Aorta (tissue), 5 donors: ENCODE measurements around the gene TTN. TPM values are rescaled to one million over a fixed set of nuclear protein-coding genes. Genes with fewer than 3 reads are reported as not detected.

Experiments
- ATAC-seq: fragments of 200-7000 bp; cut with Tn5 transposase; one replicate; pipeline ENCODE4 v1.9.1; 2022; ENCODE audit warnings: moderate library complexity; ENCODE audit not compliant: low FRiP score
- DNase-seq, 2 donors: peaks; one replicate each; pipeline ENCODE4 v3.0.0-alpha.2; 2020
- H3K27ac ChIP-seq, 2 donors: one replicate each; pipeline ENCODE4 v1.5.1; 2013; ENCODE audit warnings: low read length in 2 of 2, mild to moderate bottlenecking in 2 of 2, moderate library complexity in 2 of 2, control low read depth in 1 of 2, inconsistent platforms in 1 of 2, low read depth in 1 of 2
- H3K27me3 ChIP-seq, 2 donors: one replicate each; pipeline ENCODE4 v1.6.1; 2013; ENCODE audit warnings: control low read depth in 1 of 2, low read length in 1 of 2, mild to moderate bottlenecking in 1 of 2, moderate library complexity in 1 of 2; ENCODE audit not compliant: insufficient read depth in 2 of 2, control insufficient read depth in 1 of 2
- H3K36me3 ChIP-seq, 2 donors: one replicate each; pipeline ENCODE4 v1.6.1; 2013; ENCODE audit warnings: control low read depth in 1 of 2, low read length in 1 of 2, mild to moderate bottlenecking in 1 of 2; ENCODE audit not compliant: insufficient read depth in 2 of 2, control insufficient read depth in 1 of 2
- H3K4me1 ChIP-seq, 2 donors: one replicate each; pipeline ENCODE4 v1.6.1; 2013; ENCODE audit warnings: low read length in 2 of 2, control low read depth in 1 of 2, mild to moderate bottlenecking in 1 of 2, moderate library complexity in 1 of 2; ENCODE audit not compliant: insufficient read depth in 2 of 2, control insufficient read depth in 1 of 2
- H3K4me3 ChIP-seq, 2 donors: one replicate each; pipeline ENCODE4 v1.5.1; 2013; ENCODE audit warnings: low read length in 2 of 2, control low read depth in 1 of 2, mild to moderate bottlenecking in 1 of 2
- H3K9me3 ChIP-seq: one replicate; pipeline ENCODE4 v1.6.1; 2013; ENCODE audit warnings: mild to moderate bottlenecking, low read length; ENCODE audit not compliant: control insufficient read depth
- WGBS, 2 donors: extraction: QIAGEN DNeasy Blood & Tissue Kit; methylation state at CpG; one replicate each; pipeline ENCODE4 v1.1.7; 2013; 5-methylcytosine and 5-hydroxymethylcytosine counted together
- intact Hi-C, 2 donors: fragments of 100-400 bp; cut with DNase I; formaldehyde crosslinking; loops; one replicate each; pipeline versions ENCODE4 v1.14.2 to v1.15.0; 2022
- polyA plus RNA-seq, 2 donors: library from polyadenylated mRNA; stranded (reverse); fragments of 200-250 nt; gene quantifications; one replicate each; pipeline ENCODE4 v1.2.3, GENCODE V29; 2013
- total RNA-seq, 2 donors: library from RNA; stranded (reverse); fragmentation: NEBNext Ultra II Directional; extraction: Animal tissue kit (Norgen Biotek cat#: 25700); gene quantifications; one replicate each; pipeline ENCODE4 v1.2.1, GENCODE V29; 2021
- donor health status: healthy with polysubstance abuse.
- donor health status: Bipolar disorder and iron deficiency.
- donor health status: DM: no; HTN: no; CAD: no.
- donor health status: DM: no; HTN: no; CAD: no.
- donor health status: DM: yes; HTN: yes; CAD: no.

TTN gene
- total and polyA plus RNA-seq, 4 donors, result 0.63 to 41.7 (median 3.1) TPM

DNA sequence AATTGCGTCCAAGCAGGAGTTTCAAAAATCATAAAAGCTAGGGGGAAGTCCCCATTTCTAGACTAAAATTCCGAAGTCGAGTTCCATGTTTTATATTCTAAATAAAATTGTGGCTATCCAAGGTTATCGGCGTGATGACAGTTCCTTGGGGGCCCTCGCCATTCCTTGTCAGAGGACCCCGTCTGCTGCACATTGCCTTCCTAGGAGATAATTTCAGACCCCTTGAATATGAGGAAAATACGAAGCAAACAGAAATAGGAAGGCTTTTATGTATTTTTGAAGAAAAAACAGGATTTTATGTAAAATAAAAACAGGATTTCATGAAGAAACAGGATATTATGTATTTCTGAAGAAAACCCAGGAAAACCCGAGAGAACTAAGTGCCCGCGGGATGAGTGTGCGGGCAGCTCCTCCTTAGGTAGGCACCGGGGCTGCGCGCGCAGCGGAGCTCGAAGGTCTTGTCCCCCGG lies 327.4 kb downstream of the TTN start:
- DNase-seq, result no peak
- intact Hi-C loops, result loop anchor here (1.0 to 5.0 kb wide), 4 partner anchors 28 to 65 kb away; partner anchors contain the start of genes PJVK (in 1 of the 2) and PRKRA (in 1 of the 2)
- H3K4me1 ChIP-seq, result peaks cover 3 to 4% of the 10 kb centered on the region in 2 donors
- WGBS, 2 donors, result 20 to 22% methylated on average over 19 of the region's 19 CpGs
- H3K27me3 ChIP-seq, result no peaks in the 10 kb centered on the region
- H3K27ac ChIP-seq, result peak overlapping the region in 1 of 2 donors; percentile 60
- no peaks in the 10 kb centered on the region for H3K36me3 ChIP-seq
- ATAC-seq, result no peak
- H3K9me3 ChIP-seq, result no peaks in the 10 kb centered on the region
- H3K4me3 ChIP-seq, result peak overlapping the region in 1 of 2 donors; percentile 21

DNA sequence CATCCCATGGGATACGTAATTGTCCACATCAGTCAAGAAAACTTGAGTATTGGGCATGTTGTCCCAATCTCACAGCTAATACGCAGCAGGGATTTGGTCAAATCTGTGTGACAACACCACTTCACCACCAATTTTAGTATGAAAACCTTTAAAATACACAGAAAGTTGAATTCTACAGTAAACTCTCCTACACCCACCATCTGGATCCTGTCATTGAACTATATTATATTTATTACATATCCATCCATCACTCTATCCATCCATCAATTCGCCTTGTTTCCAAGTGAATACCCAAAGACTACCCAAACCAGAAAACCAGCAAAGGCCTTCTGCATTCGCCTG lies 328.0 kb downstream of the TTN start:
- WGBS, 2 donors, result 66 to 68% methylated on average over 4 of the region's 4 CpGs
- H3K27ac ChIP-seq, result peak overlapping the region in 1 of 2 donors; percentile 90
- no peaks in the 10 kb centered on the region for H3K27me3 ChIP-seq
- peaks cover 1 to 4% of the 10 kb centered on the region in 2 donors for H3K4me1 ChIP-seq
- no peaks in the 10 kb centered on the region for H3K9me3 ChIP-seq
- DNase-seq, result no peak
- no peak overlapping the region for H3K4me3 ChIP-seq
- intact Hi-C loops, result loop anchor here in 1 of 2 donors (2.0 kb wide), 1 partner anchor 30 kb away; no protein-coding TSS in a partner anchor
- no peaks in the 10 kb centered on the region for H3K36me3 ChIP-seq
- ATAC-seq, result no peak

DNA sequence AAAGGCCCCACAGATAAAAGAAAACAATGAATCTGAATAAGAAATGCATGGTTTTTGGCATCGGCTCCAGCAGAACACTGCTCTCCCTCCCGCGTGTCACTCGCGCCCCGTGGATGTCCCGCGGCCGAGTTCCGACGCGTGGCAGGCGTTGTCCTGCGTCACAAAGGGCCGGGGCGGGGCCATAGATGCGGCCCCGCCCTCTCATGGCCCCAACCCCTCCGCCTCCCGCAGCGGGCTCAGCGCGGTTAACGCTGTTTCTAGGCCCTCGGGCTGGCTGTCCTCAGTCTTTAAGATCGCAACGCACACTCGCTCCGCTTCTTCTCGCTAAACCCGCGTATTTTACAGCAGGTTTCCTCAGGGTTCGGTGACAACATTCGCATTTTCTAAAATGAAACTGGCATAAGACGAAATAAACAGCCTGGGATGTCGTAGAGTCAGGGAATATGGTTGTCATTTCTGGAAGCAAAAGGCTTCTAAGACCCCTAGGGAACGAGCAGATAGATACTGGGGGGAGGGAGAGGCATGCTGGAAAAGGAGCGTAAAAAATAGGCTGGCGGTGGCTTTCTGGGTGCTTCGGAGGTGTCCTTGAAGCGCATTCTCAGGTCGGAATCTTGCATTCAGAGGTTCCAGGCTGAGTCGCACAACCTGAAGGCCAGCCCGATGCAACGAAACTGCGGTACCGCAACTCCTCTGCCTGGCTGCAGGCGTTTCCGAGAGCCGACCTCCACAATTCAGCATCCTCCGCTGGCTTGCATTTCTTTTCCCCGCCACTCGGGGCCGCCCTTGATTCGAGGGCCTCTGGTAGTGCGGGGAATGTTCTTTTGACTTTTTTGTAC lies 328.6 kb downstream of the TTN start, which contains the start of gene FKBP7:
Gene FKBP7, minus strand, starts transcription at position 162 of the 836 bp plus-strand sequence. Its CDS starts 101 bp downstream, at position 61.
- H3K4me1 ChIP-seq, result peaks cover 0 to 4% of the 10 kb centered on the region in 2 donors
- peak; percentile 93 for ATAC-seq
- H3K4me3 ChIP-seq, result peak within 1 kb of the TSS; percentile 78 to 88
- H3K27me3 ChIP-seq, result no peaks in the 10 kb centered on the region
- intact Hi-C loops, result loop anchor here in 1 of 2 donors (2.0 kb wide), 1 partner anchor 30 kb away; no protein-coding TSS in a partner anchor
- no peaks in the 10 kb centered on the region for H3K36me3 ChIP-seq
- WGBS, 2 donors, result 3 to 4% methylated on average over 56 of the region's 56 CpGs
- DNase-seq, result peak; percentile 91 to 95
- peak within 1 kb of the TSS; percentile 47 to 90 for H3K27ac ChIP-seq
- no peaks in the 10 kb centered on the region for H3K9me3 ChIP-seq

DNA sequence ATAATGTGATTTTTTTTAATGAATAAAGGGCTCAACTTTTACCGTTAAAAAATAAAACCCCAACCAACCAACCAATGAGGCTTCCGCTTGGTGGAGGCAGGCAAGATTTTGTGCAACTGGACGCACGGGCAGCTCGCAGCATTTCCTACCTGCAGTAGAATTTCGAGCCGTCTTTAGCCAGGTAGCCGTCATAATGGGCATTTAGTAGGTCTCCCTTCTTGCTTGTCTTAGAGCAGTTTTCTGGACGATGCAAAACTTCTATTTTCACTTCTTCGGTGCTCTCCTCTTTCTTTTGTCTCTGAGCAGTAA lies 329.1 kb downstream of the TTN start:
- Histone ChIP-seq H3K27ac (peak overlapping the region in 1 of 2 donors; percentile 90), H3K27me3 (no peaks in the 10 kb centered on the region), H3K9me3 (no peaks in the 10 kb centered on the region), H3K4me1 (peaks cover 0 to 4% of the 10 kb centered on the region in 2 donors), H3K36me3 (no peaks in the 10 kb centered on the region), H3K4me3 (peak overlapping the region; percentile 78 to 88)
- DNase-seq (no peak), ATAC-seq (no peak)
- 0 to 1% methylated on average over 10 of the region's 10 CpGs for WGBS, 2 donors
- intact Hi-C loops, result loop anchor here in 1 of 2 donors (2.0 kb wide), 1 partner anchor 29 kb away; no protein-coding TSS in a partner anchor

DNA sequence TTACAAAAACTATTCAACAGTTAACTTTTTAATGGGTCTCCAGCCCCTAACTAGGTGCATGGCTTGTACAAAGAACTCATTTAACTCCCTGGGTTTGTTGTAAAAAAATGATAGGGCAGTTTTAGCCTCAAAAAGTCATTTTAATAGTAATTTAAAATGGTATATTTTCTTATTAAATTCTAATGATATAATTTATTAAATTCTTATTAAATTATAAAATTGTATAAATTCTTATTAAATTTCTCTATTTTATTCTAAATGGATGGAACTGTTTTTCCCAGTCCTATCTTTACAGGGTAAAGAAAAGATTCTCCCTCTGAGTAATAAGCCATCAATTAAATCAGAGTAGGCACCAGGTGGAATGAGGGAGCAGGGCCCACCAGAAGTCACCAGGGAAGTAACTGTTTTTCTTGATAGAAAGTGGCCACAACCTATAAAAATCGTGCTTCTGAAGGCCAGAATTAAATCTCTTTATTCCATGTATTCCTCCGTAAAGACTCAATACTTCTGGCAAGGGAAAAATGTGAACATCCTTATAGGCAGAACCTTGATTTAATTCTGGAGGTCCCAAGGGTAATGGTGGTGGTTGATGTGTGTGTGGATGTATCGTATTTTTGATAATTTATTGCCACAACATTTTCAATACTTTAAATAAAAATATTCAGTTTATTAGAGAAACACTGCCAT lies 329.6 kb downstream of the TTN start:
- Histone ChIP-seq H3K9me3 (no peaks in the 10 kb centered on the region), H3K4me3 (peak overlapping the region; percentile 78 to 88), H3K36me3 (no peaks in the 10 kb centered on the region), H3K27ac (peak overlapping the region in 1 of 2 donors; percentile 90), H3K4me1 (peaks cover 0 to 4% of the 10 kb centered on the region in 2 donors), H3K27me3 (no peaks in the 10 kb centered on the region)
- intact Hi-C loops, result loop anchor here in 1 of 2 donors (2.0 kb wide), 1 partner anchor 29 kb away; no protein-coding TSS in a partner anchor
- no peak for ATAC-seq
- DNase-seq, result no peak
- whole genome bisulfite sequencing, 2 donors, result 3 to 4% methylated on average over 3 of the region's 3 CpGs

DNA sequence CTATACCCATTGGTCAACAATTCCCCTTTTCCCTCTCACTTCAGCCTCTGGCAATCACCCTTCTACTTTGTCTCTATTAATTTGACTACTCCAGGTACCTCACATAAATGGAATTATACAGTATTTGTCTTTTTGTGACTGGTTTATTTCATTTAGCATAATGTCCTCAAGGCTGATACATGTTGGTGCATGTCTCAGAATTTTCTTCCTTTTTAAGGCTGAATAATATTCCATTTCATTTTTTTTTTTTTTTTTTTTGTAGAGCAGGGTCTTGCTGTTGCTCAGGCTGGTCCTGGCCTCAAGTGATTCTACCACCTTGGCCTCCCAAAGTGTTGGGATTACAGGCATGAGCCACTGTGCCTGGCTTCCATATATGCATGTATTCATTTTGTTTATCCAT lies 330.7 kb downstream of the TTN start:
- DNase-seq, result no peak
- Histone ChIP-seq H3K4me1 (peaks cover 0 to 3% of the 10 kb centered on the region in 2 donors), H3K9me3 (no peaks in the 10 kb centered on the region), H3K4me3 (no peak overlapping the region), H3K36me3 (no peaks in the 10 kb centered on the region), H3K27me3 (no peaks in the 10 kb centered on the region), H3K27ac (no peak overlapping the region)
- intact Hi-C loops, result no loop called here
- no peak for ATAC-seq

Other genes starting within 250 kb of the TTN start
- gene CCDC141, start 242.7 kb upstream of the TTN start, total RNA-seq, result 10 to 100 TPM in 1 of 2 donors, 1 to 10 TPM in 1; 3.9 to 28.3 TPM
- under 1 TPM; 0.13 TPM for gene CCDC141, start 242.7 kb upstream of the TTN start, polyA plus RNA-seq